ENCODE results near the gene ZFP82. TPM values are rescaled to one million over a fixed set of nuclear protein-coding genes. Genes with fewer than 3 reads are reported as not detected.

Gene ZFP82
- total RNA-seq, 2 experiments from 2014 or later: 13.5 to 15.6 TPM

- no peak for TF ChIP-seq CTCF (conservative IDR thresholded peaks at IDR 0.05; ENCODE audit: low read length)
- no peak for TF ChIP-seq EZH2phosphoT487 (IDR thresholded peaks at IDR 0.05; ENCODE audit: borderline replicate concordance, low read depth, low read length)
- no peak overlapping the region for H3K4me2 ChIP-seq (ENCODE audit: low read length)
- peaks cover 16% of the 10 kb centered on the region for H3K4me1 ChIP-seq (ENCODE audit: insufficient read depth, low read length, poor library complexity, severe bottlenecking)
- H3K9me3 ChIP-seq (ENCODE audit: low read length): peaks cover 6% of the 10 kb centered on the region
- peaks cover 21% of the 10 kb centered on the region for H3K79me2 ChIP-seq (ENCODE audit: insufficient read depth, low read depth, low read length)
- no peak overlapping the region for H2AFZ ChIP-seq (ENCODE audit: low read length)
- H3K36me3 ChIP-seq (ENCODE audit: insufficient read depth, low read length): peaks cover 6% of the 10 kb centered on the region
- no peak overlapping the region for H3K27ac ChIP-seq (ENCODE audit: low read depth, low read length, poor library complexity, severe bottlenecking)
- CTCF ChIA-PET (ENCODE audit: unreplicated experiment): no interaction called here
- no peak for DNase-seq (ENCODE audit: low spot score)
- H3K4me3 ChIP-seq (ENCODE audit: low read depth, low read length, poor library complexity, severe bottlenecking): no peak overlapping the region
- H4K20me1 ChIP-seq (ENCODE audit: insufficient read depth, low read length): no peaks in the 10 kb centered on the region
- H3K9me2 ChIP-seq (ENCODE audit: insufficient read depth, low read length): no peaks in the 10 kb centered on the region
- BruUV-seq (replicated peaks): no TSS peak
- POLR2A ChIA-PET: interaction anchor here (0.6 to 0.7 kb wide), 2 partner anchors 66 to 803 kb away, joined by 3 to 5 read pairs; no protein-coding TSS in a partner anchor
- intact Hi-C loops (cut with micrococcal nuclease; ENCODE audit: unreplicated experiment): no loop called here
Measured at GRCh38 chr19:36420961-36421748, 2.7 kb upstream of the ZFP82 start.

- no TSS peak for BruUV-seq (replicated peaks)
- peak overlapping the region; percentile 97 for H2AFZ ChIP-seq (ENCODE audit: low read length)
- ChIA-PET CTCF (ENCODE audit: unreplicated experiment) (no interaction called here), POLR2A (no interaction called here)
- H3K79me2 ChIP-seq (ENCODE audit: insufficient read depth, low read depth, low read length): peaks cover 52% of the 10 kb centered on the region
- H3K9me3 ChIP-seq (ENCODE audit: low read length): peaks cover 20% of the 10 kb centered on the region
- no peaks in the 10 kb centered on the region for H3K9me2 ChIP-seq (ENCODE audit: insufficient read depth, low read length)
- no peaks in the 10 kb centered on the region for H4K20me1 ChIP-seq (ENCODE audit: insufficient read depth, low read length)
- peak; percentile 40 for DNase-seq (ENCODE audit: low spot score)
- H3K27ac ChIP-seq (ENCODE audit: low read depth, low read length, poor library complexity, severe bottlenecking): peak overlapping the region; percentile 67
- peaks cover 16% of the 10 kb centered on the region for H3K4me1 ChIP-seq (ENCODE audit: insufficient read depth, low read length, poor library complexity, severe bottlenecking)
- intact Hi-C loops (cut with micrococcal nuclease; ENCODE audit: unreplicated experiment): loop anchor here (2.0 kb wide), 1 partner anchor 75 kb away; no protein-coding TSS in a partner anchor
- H3K36me3 ChIP-seq (ENCODE audit: insufficient read depth, low read length): peaks cover 40% of the 10 kb centered on the region
- H3K4me3 ChIP-seq (ENCODE audit: low read depth, low read length, poor library complexity, severe bottlenecking): peak overlapping the region; percentile 84
- peak overlapping the region; percentile 93 for H3K4me2 ChIP-seq (ENCODE audit: low read length)
- TF ChIP-seq CTCF (conservative IDR thresholded peaks at IDR 0.05; ENCODE audit: low read length): no peak
- TF ChIP-seq EZH2phosphoT487 (IDR thresholded peaks at IDR 0.05; ENCODE audit: borderline replicate concordance, low read depth, low read length): no peak
Measured at GRCh38 chr19:36417752-36418286, 625 bp downstream of the ZFP82 start.

- H3K4me2 ChIP-seq (ENCODE audit: low read length): no peak overlapping the region
- intact Hi-C loops (cut with micrococcal nuclease; ENCODE audit: unreplicated experiment): no loop called here
- H3K9me2 ChIP-seq (ENCODE audit: insufficient read depth, low read length): no peaks in the 10 kb centered on the region
- DNase-seq (ENCODE audit: low spot score): no peak
- H3K27ac ChIP-seq (ENCODE audit: low read depth, low read length, poor library complexity, severe bottlenecking): no peak overlapping the region
- peaks cover 24% of the 10 kb centered on the region; the same call in 1 of the 2 replicates for H3K9me3 ChIP-seq (ENCODE audit: low read length)
- H4K20me1 ChIP-seq (ENCODE audit: insufficient read depth, low read length): no peaks in the 10 kb centered on the region
- no TSS peak for BruUV-seq (replicated peaks)
- no peak overlapping the region for H2AFZ ChIP-seq (ENCODE audit: low read length)
- H3K36me3 ChIP-seq (ENCODE audit: insufficient read depth, low read length): peaks cover 99% of the 10 kb centered on the region
- TF ChIP-seq EZH2phosphoT487 (IDR thresholded peaks at IDR 0.05; ENCODE audit: borderline replicate concordance, low read depth, low read length): no peak
- no peak for TF ChIP-seq CTCF (conservative IDR thresholded peaks at IDR 0.05; ENCODE audit: low read length)
- ChIA-PET CTCF (ENCODE audit: unreplicated experiment) (no interaction called here), POLR2A (interaction anchor here (1.0 kb wide), 1 partner anchor 9 kb away, joined by 3 read pairs; no protein-coding TSS in a partner anchor)
- no peaks in the 10 kb centered on the region for H3K4me1 ChIP-seq (ENCODE audit: insufficient read depth, low read length, poor library complexity, severe bottlenecking)
- peaks cover 40% of the 10 kb centered on the region for H3K79me2 ChIP-seq (ENCODE audit: insufficient read depth, low read depth, low read length)
- no peak overlapping the region for H3K4me3 ChIP-seq (ENCODE audit: low read depth, low read length, poor library complexity, severe bottlenecking)
Measured at GRCh38 chr19:36409841-36410240, 8.6 kb downstream of the ZFP82 start.
